Measurements from ENCODE around the gene SLC30A1.

SLC30A1 gene

GRCh38 chr1:211623515-211623914, 44.6 kb upstream of the SLC30A1 start:
- no peaks in the 10 kb centered on the region for H3K4me1 ChIP-seq (ENCODE audit: insufficient read depth, poor library complexity, severe bottlenecking)
- H3K36me3 ChIP-seq (ENCODE audit: low read depth), result no peaks in the 10 kb centered on the region
- no peak for DNase-seq (ENCODE audit: low spot score)
- ATAC-seq (ENCODE audit: low read depth), result no peak
- no peaks in the 10 kb centered on the region for H3K27me3 ChIP-seq (ENCODE audit: insufficient read depth, poor library complexity, severe bottlenecking)
- H3K4me3 ChIP-seq (ENCODE audit: severe bottlenecking), result no peak overlapping the region
- H3K9me3 ChIP-seq (ENCODE audit: severe bottlenecking), result no peaks in the 10 kb centered on the region
- no peak overlapping the region for H3K27ac ChIP-seq (ENCODE audit: poor library complexity, severe bottlenecking)
- no peak for TF ChIP-seq CTCF (IDR thresholded peaks at IDR 0.05; ENCODE audit: poor library complexity, severe bottlenecking)

GRCh38 chr1:211621447-211622198, 42.7 kb upstream of the SLC30A1 start:
- ATAC-seq (ENCODE audit: low read depth) (no peak), DNase-seq (ENCODE audit: low spot score) (no peak)
- Histone ChIP-seq H3K4me3 (ENCODE audit: severe bottlenecking) (no peak overlapping the region), H3K27me3 (ENCODE audit: insufficient read depth, poor library complexity, severe bottlenecking) (no peaks in the 10 kb centered on the region), H3K36me3 (ENCODE audit: low read depth) (no peaks in the 10 kb centered on the region), H3K4me1 (ENCODE audit: insufficient read depth, poor library complexity, severe bottlenecking) (no peaks in the 10 kb centered on the region), H3K9me3 (ENCODE audit: severe bottlenecking) (no peaks in the 10 kb centered on the region), H3K27ac (ENCODE audit: poor library complexity, severe bottlenecking) (no peak overlapping the region)
- no peak for TF ChIP-seq CTCF (IDR thresholded peaks at IDR 0.05; ENCODE audit: poor library complexity, severe bottlenecking)

GRCh38 chr1:211620097-211620496, 41.1 kb upstream of the SLC30A1 start:
- H3K9me3 ChIP-seq (ENCODE audit: severe bottlenecking), result no peaks in the 10 kb centered on the region
- DNase-seq (ENCODE audit: low spot score), result no peak
- TF ChIP-seq CTCF (IDR thresholded peaks at IDR 0.05; ENCODE audit: poor library complexity, severe bottlenecking), result no peak
- H3K4me3 ChIP-seq (ENCODE audit: severe bottlenecking), result no peak overlapping the region
- ATAC-seq (ENCODE audit: low read depth), result no peak
- H3K27ac ChIP-seq (ENCODE audit: poor library complexity, severe bottlenecking), result no peak overlapping the region
- no peaks in the 10 kb centered on the region for H3K27me3 ChIP-seq (ENCODE audit: insufficient read depth, poor library complexity, severe bottlenecking)
- no peaks in the 10 kb centered on the region for H3K36me3 ChIP-seq (ENCODE audit: low read depth)
- H3K4me1 ChIP-seq (ENCODE audit: insufficient read depth, poor library complexity, severe bottlenecking), result no peaks in the 10 kb centered on the region

- ATAC-seq (ENCODE audit: low read depth), result no peak
- no peak overlapping the region for H3K4me3 ChIP-seq (ENCODE audit: severe bottlenecking)
- H3K9me3 ChIP-seq (ENCODE audit: severe bottlenecking), result no peaks in the 10 kb centered on the region
- no peak for DNase-seq (ENCODE audit: low spot score)
- TF ChIP-seq CTCF (IDR thresholded peaks at IDR 0.05; ENCODE audit: poor library complexity, severe bottlenecking), result no peak
- no peaks in the 10 kb centered on the region for H3K27me3 ChIP-seq (ENCODE audit: insufficient read depth, poor library complexity, severe bottlenecking)
- no peak overlapping the region for H3K27ac ChIP-seq (ENCODE audit: poor library complexity, severe bottlenecking)
- H3K36me3 ChIP-seq (ENCODE audit: low read depth), result no peaks in the 10 kb centered on the region
- no peaks in the 10 kb centered on the region for H3K4me1 ChIP-seq (ENCODE audit: insufficient read depth, poor library complexity, severe bottlenecking)
Observed at GRCh38 chr1:211619033-211619996, 40.4 kb upstream of the SLC30A1 start.
